K562 (cell line): ENCODE results near the gene STPG4. TPM values are rescaled to one million over a fixed set of nuclear protein-coding genes. Genes with fewer than 3 reads are reported as not detected.

Experiments
- ATAC-seq: fragments of 200-7000 bp; cut with Tn5 transposase; 3 replicates; pipeline ENCODE4 v1.9.1; 2020; ENCODE audit warnings: moderate library complexity
- BruUV-seq: library from RNA; stranded (reverse); fragments of 400-500 nt; replicated peaks from 2 replicates; lab custom pipeline; 2021; lab: Mats Ljungman, UMichigan
- CTCF ChIA-PET: fragments of 300-600 bp; formaldehyde crosslinking; extraction: SDS; loops from one replicate; lab custom pipeline; 2021; ENCODE audit warnings: low intra/inter-chr PET ratio; lab: Yijun Ruan, JAX
- POLR2A ChIA-PET: fragments of 300-600, 350-650 bp; sonication (Branson Sonifier 250); formaldehyde crosslinking; extraction: SDS; loops from one replicate; lab custom pipeline; 2021; ENCODE audit warnings: antibody characterized with exemption, inconsistent platforms; lab: Yijun Ruan, JAX
- DNase-seq, 4 experiments: peaks; one replicate each; pipeline versions ENCODE4 v3.0.0 to v3.0.0-alpha.2; 2011 to 2018; ENCODE audit warnings: low spot score in 3 of 4, mixed read lengths in 3 of 4; ENCODE audit errors: extremely low read depth in 1 of 4
- FAIRE-seq: peaks from 2 replicates; lab custom pipeline; 2011; peaks lifted over from hg19 to GRCh38; lab: Jason Lieb, UNC
- H2AFZ ChIP-seq: 2 replicates; pipeline ENCODE4 v1.6.0; 2011; ENCODE audit warnings: low read depth, low read length, control low read depth, inconsistent platforms
- H3K27ac ChIP-seq: fragments of 200-600 bp; 3 replicates; pipeline ENCODE4 v1.8.0; 2011; ENCODE audit warnings: low read depth, mild to moderate bottlenecking, control low read depth, inconsistent platforms, low read length, moderate library complexity, mixed read lengths; ENCODE audit errors: extremely low read depth
- H3K27me3 ChIP-seq, 2 experiments: fragments of 300-600 bp in 1 of 2; 2 replicates in 1 of 2; 3 replicates in 1 of 2; pipeline versions ENCODE4 v1.6.0 to v1.8.0; 2011; ENCODE audit warnings: inconsistent platforms in 2 of 2, low read length in 2 of 2, mild to moderate bottlenecking in 1 of 2, mixed read lengths in 1 of 2, moderate library complexity in 1 of 2; ENCODE audit not compliant: control insufficient read depth in 2 of 2, insufficient read depth in 2 of 2
- H3K36me3 ChIP-seq: fragments of 300-600 bp; 3 replicates; pipeline ENCODE4 v1.8.0; 2011; ENCODE audit warnings: mild to moderate bottlenecking, low read length, inconsistent platforms; ENCODE audit not compliant: control insufficient read depth, insufficient read depth
- H3K4me1 ChIP-seq, 2 experiments: fragments of 200-600 bp in 1 of 2; replicated peaks in 1 of 2; 2 replicates in 1 of 2; 3 replicates in 1 of 2; pipeline versions ENCODE4 v1.5.1 to v1.8.0; 2011; ENCODE audit warnings: inconsistent platforms in 2 of 2, low read length in 2 of 2, mild to moderate bottlenecking in 1 of 2, mixed read lengths in 1 of 2, moderate library complexity in 1 of 2; ENCODE audit not compliant: control insufficient read depth in 2 of 2, insufficient read depth in 2 of 2
- H3K4me2 ChIP-seq: 2 replicates; pipeline ENCODE4 v1.6.1; 2011; ENCODE audit warnings: low read length, control low read depth, inconsistent platforms, mixed read lengths; ENCODE audit not compliant: insufficient read depth
- H3K4me3 ChIP-seq: fragments of 200-600 bp; sonication (generic), shearing (Covaris generic); 2 replicates; pipeline ENCODE4 v1.5.1; 2016; ENCODE audit warnings: control low read depth, inconsistent platforms
- H3K79me2 ChIP-seq: fragments of 200-600 bp; 3 replicates; pipeline ENCODE4 v1.8.0; 2011; ENCODE audit warnings: low read length, inconsistent platforms; ENCODE audit not compliant: control insufficient read depth, insufficient read depth
- H3K9ac ChIP-seq, 2 experiments: 2 replicates each; pipeline versions ENCODE4 v1.6.0 to v1.6.1; 2011; ENCODE audit warnings: low read depth in 2 of 2, low read length in 2 of 2, control low read depth in 1 of 2, inconsistent platforms in 1 of 2, mild to moderate bottlenecking in 1 of 2, mixed read lengths in 1 of 2; ENCODE audit not compliant: insufficient read depth in 1 of 2
- H3K9me1 ChIP-seq: one replicate; pipeline ENCODE4 v1.6.0; 2011; ENCODE audit warnings: inconsistent platforms, mild to moderate bottlenecking, low read length, moderate library complexity; ENCODE audit not compliant: control insufficient read depth, insufficient read depth
- H3K9me3 ChIP-seq: replicated peaks from 2 replicates; pipeline ENCODE4 v1.5.1; 2011; ENCODE audit warnings: low read depth, low read length, inconsistent platforms; ENCODE audit not compliant: control insufficient read depth, insufficient read depth
- H4K20me1 ChIP-seq: replicated peaks from 2 replicates; pipeline ENCODE4 v1.6.1; 2011; ENCODE audit warnings: low read length, inconsistent platforms, mixed read lengths; ENCODE audit not compliant: control insufficient read depth, insufficient read depth
- CC2D1A ChIP-seq: fragments of 450-650 bp; IDR thresholded peaks from 2 replicates; pipeline ENCODE4 v1.6.1; 2017; ENCODE audit warnings: mild to moderate bottlenecking
- DEAF1 ChIP-seq: fragments of 450-650 bp; formaldehyde crosslinking; IDR thresholded peaks from 2 replicates; pipeline ENCODE4 v1.4.0; 2020; ENCODE audit warnings: mild to moderate bottlenecking, moderate library complexity
- ETS2 ChIP-seq: IDR thresholded peaks from 2 replicates; pipeline ENCODE4 v1.6.1; 2016; ENCODE audit warnings: borderline replicate concordance, missing genetic modification characterization, mild to moderate bottlenecking, moderate library complexity, missing compliant biosample characterization; ENCODE audit not compliant: poor library complexity, severe bottlenecking
- HDAC6 ChIP-seq: IDR thresholded peaks from 2 replicates; pipeline ENCODE4 v1.6.1; 2012; ENCODE audit warnings: low read depth, mild to moderate bottlenecking, control low read depth, inconsistent platforms, low read length, moderate library complexity
- LARP7 ChIP-seq: fragments of 450-650 bp; IDR thresholded peaks from 2 replicates; pipeline ENCODE4 v1.6.1; 2016
- MAFK ChIP-seq: IDR thresholded peaks from 2 replicates; pipeline ENCODE4 v1.6.1; 2011; ENCODE audit warnings: low read length, improper control_type of control experiment
- MXI1 ChIP-seq: IDR thresholded peaks from 2 replicates; pipeline ENCODE4 v1.6.1; 2011; ENCODE audit warnings: low read depth, mild to moderate bottlenecking, improper control_type of control experiment, low read length
- PCBP2 ChIP-seq: fragments of 200-400 bp; formaldehyde crosslinking; IDR thresholded peaks from 2 replicates; pipeline ENCODE4 v1.6.1; 2018; ENCODE audit warnings: low read length, low read depth, mild to moderate bottlenecking, moderate library complexity; ENCODE audit not compliant: poor library complexity, severe bottlenecking
- POLR2A ChIP-seq: fragments of 450-650 bp; conservative IDR thresholded peaks from 2 replicates; pipeline ENCODE4 v1.6.1; 2016
- SNAPC5 ChIP-seq: fragments of 250-450 bp; sonication (Bioruptor Pico); IDR thresholded peaks from 2 replicates; pipeline ENCODE4 v1.8.0; 2021; ENCODE audit warnings: moderate library complexity, mild to moderate bottlenecking, inconsistent platforms
- TCFL5 ChIP-seq: fragments of 250-450 bp; sonication (Bioruptor Pico); conservative IDR thresholded peaks from 2 replicates; pipeline ENCODE4 v1.6.1; 2021; ENCODE audit warnings: mild to moderate bottlenecking, moderate library complexity, matching md5 sums
- TRIM28 ChIP-seq: fragments of 450-650 bp; IDR thresholded peaks from 2 replicates; pipeline ENCODE4 v1.6.1; 2017
- ZBTB17 ChIP-seq: fragments of 450-650 bp; formaldehyde crosslinking; IDR thresholded peaks from 2 replicates; pipeline ENCODE4 v1.4.0; 2020; ENCODE audit warnings: mild to moderate bottlenecking
- ZNF23 ChIP-seq: fragments of 250-450 bp; sonication (Bioruptor Pico); IDR thresholded peaks from 2 replicates; pipeline ENCODE4 v1.4.0; 2020; ENCODE audit warnings: mild to moderate bottlenecking
- ZNF24 ChIP-seq: fragments of 450-650 bp; IDR thresholded peaks from 2 replicates; pipeline ENCODE4 v1.6.1; 2016
- WGBS: fragments of 100-300 bp; shearing (Covaris generic); methylation state at CpG from one replicate; pipeline ENCODE4 v1.1.6; 2016; ENCODE audit warnings: low coverage, mixed read lengths; ENCODE audit not compliant: insufficient coverage; ENCODE audit errors: missing lambda C conversion rate; 5-methylcytosine and 5-hydroxymethylcytosine counted together
- in situ Hi-C: fragments of 300-500 bp; cut with MboI; formaldehyde crosslinking; loops from 4 replicates; pipeline ENCODE4 v1.15.0; 2018; ENCODE audit warnings: inconsistent platforms, mixed read lengths
- intact Hi-C: fragments of 100-400 bp; cut with micrococcal nuclease; formaldehyde crosslinking; loops from 2 replicates; pipeline ENCODE4 v1.14.2; 2022
- polyA plus RNA-seq, 8 experiments: library from polyadenylated mRNA; depleted of rRNA in 4 of 8; stranded (reverse) in 5 of 8; unstranded in 3 of 8; fragments of >200 nt; fragmentation: Nextera tagmentation in 2 of 8; fragmentation: Illumina TruSeq in 1 of 8; extraction: Ambion mirVana in 2 of 8; extraction: Trizol in 1 of 8; gene quantifications; 2 replicates each; pipeline versions ENCODE4 v1.2.1 to v1.2.3, GENCODE V29; 2011 to 2014; ENCODE audit warnings: inconsistent platforms in 1 of 8, missing spikeins in 1 of 8
- total RNA-seq, 7 experiments: library from RNA; depleted of rRNA in 6 of 7; stranded (reverse); fragments of >200 nt in 6 of 7; fragmentation: Illumina TruSeq in 2 of 7; extraction: Trizol in 2 of 7; gene quantifications; 2 replicates each; pipeline versions ENCODE4 v1.2.1 to v1.2.3, GENCODE V29; 2011 to 2021; ENCODE audit warnings: low replicate concordance in 1 of 7
- TF ChIP-seq, protein P1 (sequence below), 2 experiments: fragments of 450-650 bp; conservative IDR thresholded peaks; 2 replicates each; pipeline ENCODE4 v1.6.1; 2017; ENCODE audit warnings: mild to moderate bottlenecking in 2 of 2, moderate library complexity in 2 of 2
- TF ChIP-seq, protein P2 (sequence below), 2 experiments: fragments of 450-650 bp in 1 of 2; sonication (generic) in 1 of 2; formaldehyde crosslinking; conservative IDR thresholded peaks; 2 replicates each; pipeline versions ENCODE4 v1.4.0 to v1.8.1; 2020 to 2022; ENCODE audit warnings: mild to moderate bottlenecking in 1 of 2, missing genetic modification reagents in 1 of 2

STPG4 gene
- total and polyA plus RNA-seq, 9 of the 15 experiments (the other 6 are each of a cell fraction or from before 2014, with no cell fraction given) = 0.10 to 0.68 (median 0.22) TPM; not detected in 6

DNA sequence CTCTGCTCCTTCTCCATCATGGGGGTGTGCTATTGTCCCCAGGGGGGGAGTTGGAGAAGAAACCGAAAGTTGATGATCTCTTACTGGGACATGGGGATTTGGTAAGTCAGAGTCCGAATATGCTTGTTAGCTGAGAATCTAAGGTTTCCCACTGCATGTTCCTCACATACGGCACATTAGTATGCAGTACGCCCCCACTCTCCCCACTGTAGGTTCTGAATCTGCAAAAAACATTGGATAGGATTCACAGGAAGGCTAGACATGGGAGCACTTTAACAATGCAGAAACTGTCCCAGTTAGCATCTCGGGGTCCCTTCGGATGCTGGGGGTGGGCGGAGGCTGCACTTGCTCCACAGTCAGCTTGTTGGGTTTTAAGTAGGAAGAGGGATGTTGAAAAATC is 102.3 kb downstream of the STPG4 start:
- FAIRE-seq = no peak
- BruUV-seq = no TSS peak
- intact Hi-C loops = no loop called here
- no peaks in the 10 kb centered on the region for H3K27me3 ChIP-seq
- H3K4me3 ChIP-seq = no peak overlapping the region
- TF ChIP-seq, protein P1, sequence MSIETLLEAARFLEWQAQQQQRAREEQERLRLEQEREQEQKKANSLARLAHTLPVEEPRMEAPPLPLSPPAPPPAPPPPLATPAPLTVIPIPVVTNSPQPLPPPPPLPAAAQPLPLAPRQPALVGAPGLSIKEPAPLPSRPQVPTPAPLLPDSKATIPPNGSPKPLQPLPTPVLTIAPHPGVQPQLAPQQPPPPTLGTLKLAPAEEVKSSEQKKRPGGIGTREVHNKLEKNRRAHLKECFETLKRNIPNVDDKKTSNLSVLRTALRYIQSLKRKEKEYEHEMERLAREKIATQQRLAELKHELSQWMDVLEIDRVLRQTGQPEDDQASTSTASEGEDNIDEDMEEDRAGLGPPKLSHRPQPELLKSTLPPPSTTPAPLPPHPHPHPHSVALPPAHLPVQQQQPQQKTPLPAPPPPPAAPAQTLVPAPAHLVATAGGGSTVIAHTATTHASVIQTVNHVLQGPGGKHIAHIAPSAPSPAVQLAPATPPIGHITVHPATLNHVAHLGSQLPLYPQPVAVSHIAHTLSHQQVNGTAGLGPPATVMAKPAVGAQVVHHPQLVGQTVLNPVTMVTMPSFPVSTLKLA (conservative IDR thresholded peaks at IDR 0.05) = no peak
- no peak for TF ChIP-seq ZNF23 (CRISPR knock-in tag)
- TF ChIP-seq, protein P2, sequence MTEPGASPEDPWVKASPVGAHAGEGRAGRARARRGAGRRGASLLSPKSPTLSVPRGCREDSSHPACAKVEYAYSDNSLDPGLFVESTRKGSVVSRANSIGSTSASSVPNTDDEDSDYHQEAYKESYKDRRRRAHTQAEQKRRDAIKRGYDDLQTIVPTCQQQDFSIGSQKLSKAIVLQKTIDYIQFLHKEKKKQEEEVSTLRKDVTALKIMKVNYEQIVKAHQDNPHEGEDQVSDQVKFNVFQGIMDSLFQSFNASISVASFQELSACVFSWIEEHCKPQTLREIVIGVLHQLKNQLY (CRISPR knock-in tag; conservative IDR thresholded peaks at IDR 0.05) = no peak
- TF ChIP-seq POLR2A = no peak
- TF ChIP-seq LARP7 = no peak
- no peak for TF ChIP-seq MAFK
- TF ChIP-seq DEAF1 (CRISPR knock-in tag) = no peak
- TF ChIP-seq TCFL5 (CRISPR knock-in tag) = no peak
- no peak for TF ChIP-seq SNAPC5 (CRISPR knock-in tag)
- TF ChIP-seq ETS2 (tag) = no peak
- no peak for TF ChIP-seq TRIM28
- no peak for TF ChIP-seq PCBP2
- TF ChIP-seq MXI1 = no peak
- TF ChIP-seq ZBTB17 (CRISPR knock-in tag) = no peak
- no peak for TF ChIP-seq CC2D1A
- TF ChIP-seq ZNF24 = no peak
- no peak for TF ChIP-seq HDAC6
- no peak overlapping the region for H3K9ac ChIP-seq
- H4K20me1 ChIP-seq = peaks cover 3% of the 10 kb centered on the region; the same call in 1 of the 2 replicates
- ChIA-PET CTCF (no interaction called here), POLR2A (interaction anchor here (0.6 kb wide), 1 partner anchor 285 kb away, joined by 4 read pairs; no protein-coding TSS in a partner anchor)
- H3K27ac ChIP-seq = no peak overlapping the region
- DNase-seq = no peak
- H3K79me2 ChIP-seq = no peaks in the 10 kb centered on the region
- no peak for ATAC-seq
- in situ Hi-C loops = no loop called here
- no peak overlapping the region for H2AFZ ChIP-seq
- 75% methylated on average over 7 of the region's 7 CpGs for WGBS
- H3K4me2 ChIP-seq = no peak overlapping the region
- H3K4me1 ChIP-seq = peaks cover 0 to 4% of the 10 kb centered on the region in 2 experiments; a peak in 3 of 5 replicates
- H3K9me3 ChIP-seq = no peaks in the 10 kb centered on the region
- H3K36me3 ChIP-seq = peaks cover 6% of the 10 kb centered on the region; the same call in 2 of the 3 replicates
- H3K9me1 ChIP-seq = no peaks in the 10 kb centered on the region
